C1 segment of cervical spinal cord (tissue), 14 donors: ENCODE data around the gene CHN2.
"Not testable (repeated sequence)": the region's sequence is repeated elsewhere in the genome, so short reads cannot be mapped to it uniquely, and the experiment has no call there.

Experiments
- DNase-seq, 14 donors: peaks; one replicate each; lab custom pipeline; 2025; lab: John Stamatoyannopoulos, UW

The CHN2 gene

DNA sequence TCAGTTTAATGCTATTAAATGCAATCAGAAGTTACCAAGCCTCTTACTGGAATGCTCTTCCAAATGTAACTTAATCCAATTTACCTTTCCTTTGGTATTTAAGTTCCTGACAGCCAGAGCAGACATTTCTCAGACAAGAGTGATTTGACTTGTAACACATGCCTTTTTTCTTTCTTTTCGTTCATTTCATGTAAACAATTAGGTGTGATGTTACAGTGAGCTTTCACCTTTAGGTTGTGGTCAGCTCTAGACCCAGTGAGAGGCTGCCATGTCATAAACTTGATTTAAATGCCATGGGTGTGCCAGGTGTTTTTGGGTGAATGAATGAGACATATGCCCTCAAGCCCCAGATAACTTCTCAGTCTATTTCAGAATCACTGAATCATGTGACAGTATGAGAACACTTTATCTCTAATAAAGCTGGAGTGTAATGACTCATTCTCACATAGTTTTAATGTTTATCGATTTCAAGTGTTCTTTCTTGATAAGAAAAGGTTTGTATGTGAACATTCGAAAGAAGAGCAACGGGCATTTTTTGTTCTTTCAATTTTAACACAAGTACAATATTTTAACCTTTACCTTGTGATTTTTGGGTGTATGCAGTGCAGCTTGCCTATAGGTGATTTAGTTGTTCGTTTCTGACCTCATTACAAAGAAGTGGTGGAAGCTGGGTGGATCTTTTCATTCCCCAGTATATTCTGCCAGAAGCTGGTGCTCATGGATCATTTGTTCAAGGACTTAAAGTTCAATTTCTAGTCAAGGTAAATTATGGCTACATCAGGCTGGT, 61.5 kb downstream of the CHN2 start:
- DNase-seq = no peak

DNA sequence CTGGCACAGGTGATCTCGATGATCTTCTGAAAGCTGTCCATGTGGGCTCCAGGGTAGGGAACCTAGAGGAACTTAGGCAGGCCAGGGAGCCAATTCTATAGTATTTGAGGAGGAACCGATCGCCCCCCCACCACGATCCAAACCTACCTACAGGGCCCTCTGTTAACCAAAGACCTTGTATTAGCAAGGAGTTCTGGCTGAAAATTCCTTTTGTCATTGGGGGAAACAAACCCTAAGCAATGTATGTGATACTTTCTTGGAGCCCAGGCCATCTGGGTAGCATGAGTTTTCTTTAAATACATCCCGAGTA, 62.1 kb downstream of the CHN2 start:
- DNase-seq = no peak

DNA sequence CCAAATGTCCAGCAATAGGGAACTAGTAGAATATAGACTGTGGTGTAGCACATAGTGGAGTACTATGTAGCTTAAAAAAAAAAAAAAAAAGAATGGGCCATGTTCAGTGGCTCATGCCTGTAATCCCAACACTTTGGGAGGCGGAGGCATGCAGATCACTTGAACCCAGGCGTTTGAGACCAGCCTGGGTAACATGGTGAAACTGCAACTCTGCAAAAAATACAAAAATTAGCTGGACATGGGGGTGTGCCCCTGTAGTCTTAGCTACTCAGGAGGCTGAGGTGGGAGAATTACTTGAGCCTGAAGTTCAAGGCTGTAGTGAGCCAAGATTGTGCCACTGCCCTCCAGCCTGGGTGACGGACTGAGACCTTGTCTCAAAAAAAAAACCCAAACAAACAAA, 64.4 kb downstream of the CHN2 start:
- DNase-seq = no peak

DNA sequence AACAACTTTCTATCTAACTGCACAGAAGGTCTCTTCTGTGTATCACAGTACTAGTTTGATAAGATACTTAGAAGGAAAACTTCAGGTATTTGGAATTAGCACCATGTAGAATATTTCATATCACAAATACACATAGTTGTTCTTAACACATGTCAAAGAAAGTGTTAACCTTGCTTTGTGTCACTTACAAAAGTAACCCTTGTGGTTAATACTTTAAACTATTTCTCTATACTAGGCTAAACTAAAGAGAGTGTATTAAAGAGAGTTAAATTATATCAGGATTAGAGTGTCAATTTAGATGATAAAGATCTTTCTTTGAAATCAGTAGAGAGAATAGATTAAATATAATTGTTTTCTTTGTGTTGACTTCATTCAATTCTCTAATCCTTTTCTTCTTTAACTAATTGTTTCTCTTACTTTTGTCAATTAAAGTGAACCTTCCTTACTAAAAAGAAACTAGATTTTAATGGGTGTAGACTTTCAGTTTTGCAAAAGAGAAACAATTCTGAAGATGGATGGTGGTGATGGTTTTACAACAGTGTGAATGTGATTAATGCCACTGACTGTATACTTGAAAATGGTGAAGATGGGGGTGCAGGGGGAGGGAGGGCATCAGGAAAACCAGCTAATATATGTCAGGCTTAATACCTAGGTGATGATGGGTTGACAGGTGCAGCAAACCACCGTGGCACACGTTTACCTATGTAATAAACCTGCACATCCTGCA, 67.8 kb downstream of the CHN2 start:
- no peak for DNase-seq

DNA sequence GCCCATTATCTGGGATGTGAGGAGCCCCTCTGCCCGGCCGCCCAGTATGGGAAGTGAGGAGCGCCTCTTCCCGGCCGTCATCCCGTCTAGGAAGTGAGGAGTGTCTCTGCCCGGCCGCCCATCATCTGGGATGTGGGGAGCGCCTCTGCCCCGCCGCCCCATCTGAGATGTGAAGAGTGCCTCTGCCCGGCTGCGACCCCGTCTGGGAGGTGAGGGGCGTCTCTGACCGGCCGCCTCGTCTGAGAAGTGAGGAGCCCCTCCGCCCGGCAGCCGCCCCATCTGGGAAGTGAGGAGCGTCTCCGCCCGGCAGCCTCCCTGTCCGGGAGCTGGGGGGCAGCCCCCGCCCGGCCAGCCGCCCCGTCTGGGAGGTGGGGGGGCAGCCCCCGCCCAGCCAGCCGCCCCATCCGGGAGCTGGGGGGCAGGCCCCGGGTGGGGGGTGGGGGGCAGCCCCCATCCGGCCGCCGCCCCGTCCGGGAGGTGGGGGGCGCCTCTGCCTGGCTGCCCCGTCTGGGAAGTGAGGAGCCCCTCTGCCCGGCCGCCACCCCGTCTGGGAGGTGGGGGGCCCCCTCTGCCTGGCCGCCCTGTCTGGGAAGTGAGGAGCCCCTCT, 69.1 kb downstream of the CHN2 start:
- not testable (repeated sequence) for DNase-seq

DNA sequence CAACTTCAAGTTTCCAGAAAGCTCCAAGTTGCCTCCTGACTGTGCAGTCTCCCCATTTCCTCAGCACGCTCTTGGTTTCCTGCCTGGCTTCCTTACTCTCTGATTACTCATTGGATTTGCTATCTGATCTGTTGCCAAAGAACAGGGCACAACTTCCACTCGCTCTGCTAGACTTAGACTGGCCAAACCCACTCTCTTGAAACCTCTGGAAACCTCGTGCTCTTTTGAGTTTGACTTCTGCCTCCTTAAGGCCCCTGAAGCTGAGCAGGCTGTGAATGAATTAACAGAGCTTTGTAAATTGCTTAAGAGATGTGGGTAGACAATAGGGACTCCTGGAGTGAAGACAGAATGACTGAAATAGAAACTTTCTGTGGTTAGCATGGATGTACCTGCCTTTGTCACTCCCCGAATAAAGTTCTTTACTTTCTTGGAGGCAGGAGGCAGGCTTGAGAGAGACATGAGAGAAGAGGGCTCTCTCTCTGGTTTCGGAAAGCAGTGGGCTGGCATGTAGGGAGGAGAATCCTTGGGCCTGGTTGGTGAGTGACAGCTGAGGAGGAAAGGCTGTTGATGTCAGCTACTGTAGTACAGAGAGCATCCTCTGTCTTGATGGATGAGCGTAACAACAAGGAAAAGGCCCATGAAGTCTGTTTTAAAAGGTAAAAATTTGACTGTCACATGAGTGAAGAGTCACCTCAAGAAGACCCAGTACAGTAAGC, 70.8 kb downstream of the CHN2 start:
- no peak for DNase-seq

DNA sequence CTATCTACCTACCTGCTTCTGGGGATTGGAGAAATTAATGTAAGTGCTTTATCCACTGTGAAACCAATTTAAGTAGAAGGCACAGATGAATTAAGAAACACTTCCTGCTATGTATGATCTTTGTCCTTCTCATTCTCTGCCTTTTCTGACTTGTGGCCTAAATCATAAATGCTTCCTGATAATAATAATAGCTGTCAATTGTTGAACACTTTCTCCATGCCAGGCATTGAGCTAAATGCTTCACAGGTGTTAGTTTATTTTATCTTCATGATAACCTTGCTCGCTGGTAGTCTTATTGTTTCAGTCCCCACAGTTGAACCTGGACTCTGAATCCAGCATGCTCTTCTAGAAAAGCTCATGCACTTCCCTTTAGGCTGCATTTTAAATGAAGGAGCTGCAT, 75.4 kb downstream of the CHN2 start:
- DNase-seq = no peak

DNA sequence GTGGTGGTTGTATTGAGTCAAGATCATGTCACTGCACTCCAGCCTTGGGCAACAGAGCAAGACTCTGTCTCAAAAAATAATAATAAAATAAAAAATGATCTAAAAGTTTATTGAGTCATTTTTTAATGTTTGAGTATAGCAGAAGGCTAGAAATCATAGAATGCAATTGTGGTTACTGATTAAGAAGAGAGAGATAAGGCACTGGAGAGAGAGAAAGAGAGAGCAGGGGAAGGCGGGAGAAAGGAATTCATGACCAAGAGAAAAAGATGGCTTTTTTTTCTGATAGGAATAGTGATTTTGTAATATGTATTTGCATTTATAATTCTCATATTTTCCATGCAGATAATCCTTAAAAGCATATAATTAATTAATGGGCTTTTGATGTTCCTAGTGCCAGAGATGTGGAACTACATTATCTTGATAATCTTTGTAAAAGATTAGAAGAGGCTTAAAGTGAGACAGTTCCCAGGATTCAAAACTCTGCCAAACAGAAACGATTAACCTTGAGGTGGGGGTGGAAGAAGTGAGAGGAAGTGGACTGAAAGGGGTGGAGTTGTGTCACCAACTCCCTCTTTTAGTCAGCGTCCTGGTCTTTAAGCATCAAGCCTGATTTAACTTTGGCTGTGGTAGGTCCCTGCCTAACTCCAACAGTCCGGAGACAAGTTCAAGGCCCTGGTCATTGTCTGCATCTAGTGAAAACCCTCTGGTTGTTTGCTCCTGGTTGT, 76.2 kb downstream of the CHN2 start:
- no peak for DNase-seq

DNA sequence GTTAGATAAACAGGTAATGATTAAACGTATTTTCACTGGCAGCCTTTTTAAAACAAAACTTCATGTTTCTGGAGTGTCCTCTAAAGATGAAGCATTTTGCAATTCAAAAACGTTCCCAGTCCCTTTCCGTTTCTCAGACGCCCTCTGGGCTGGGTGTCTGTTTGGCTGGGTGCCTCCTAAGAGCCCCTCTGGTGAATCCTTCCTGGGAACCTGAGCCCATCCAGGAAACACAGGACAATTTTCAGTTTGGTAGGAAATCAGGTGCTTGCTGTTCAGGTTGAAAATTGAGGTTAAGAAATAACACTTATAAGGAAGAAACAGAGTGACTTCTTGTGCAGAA, 76.7 kb downstream of the CHN2 start:
- DNase-seq = no peak

DNA sequence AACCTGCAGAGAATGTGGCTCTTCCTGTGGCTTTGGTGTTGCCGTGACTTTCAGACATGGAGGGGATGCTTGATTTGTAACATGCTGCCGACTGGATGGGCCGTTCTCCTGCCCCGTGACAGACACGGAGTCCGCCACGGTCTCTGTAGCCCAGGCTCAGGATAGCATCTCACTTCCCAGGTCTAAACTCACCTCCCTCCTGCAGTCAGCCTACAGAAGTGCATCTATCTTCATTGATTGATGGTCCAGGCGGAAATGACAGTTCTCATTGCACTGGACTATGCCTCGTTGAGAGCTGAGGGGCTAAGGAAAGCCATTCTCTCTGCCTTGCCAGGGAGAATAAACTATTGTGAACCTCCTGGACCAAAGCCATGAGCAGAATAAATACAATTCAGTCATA, 77.5 kb downstream of the CHN2 start:
- peak in 1 of 14 donors; percentile 44 for DNase-seq

DNA sequence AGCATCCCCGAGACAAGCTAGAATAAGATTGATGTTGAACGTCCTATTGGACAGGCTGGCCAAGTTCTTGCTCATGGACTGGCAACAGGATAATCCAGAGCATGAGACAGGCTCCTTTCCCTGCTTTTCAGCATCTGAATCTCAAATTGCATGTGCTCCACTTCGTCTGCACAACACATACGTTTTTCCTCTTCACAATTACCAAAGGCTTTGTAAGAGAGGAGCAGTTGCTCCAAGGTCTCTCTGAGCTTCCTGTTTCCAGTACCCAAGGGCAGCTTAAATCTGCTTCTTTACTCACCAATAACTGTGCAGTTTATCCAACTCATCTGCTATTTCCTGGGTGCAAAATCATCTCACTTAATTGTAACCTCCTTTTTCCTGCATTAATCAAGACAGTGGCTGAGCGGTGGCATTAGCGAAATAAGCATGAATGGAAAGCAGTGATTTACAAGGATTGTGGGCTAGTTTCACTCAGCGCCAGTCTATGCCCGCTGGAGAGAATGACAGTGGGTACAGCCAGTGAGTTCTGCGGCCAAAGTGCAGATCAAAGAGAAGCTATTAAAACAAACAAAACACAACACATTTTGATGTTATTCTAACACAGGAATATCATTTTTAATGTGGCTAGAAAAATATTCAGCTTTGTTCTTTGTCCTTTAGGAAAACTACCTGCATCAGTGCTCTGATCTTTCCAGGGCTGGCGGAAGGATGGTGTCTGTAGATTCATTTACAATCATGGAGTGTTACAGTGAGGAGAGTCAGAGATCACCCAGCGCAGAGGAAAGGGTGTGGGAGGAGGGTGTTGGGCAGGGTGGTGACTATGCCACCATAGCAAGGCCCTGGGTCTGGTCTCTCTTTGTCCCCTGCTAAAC, 79.8 kb downstream of the CHN2 start:
- peak in 8 of 14 donors; percentile 34 to 76 (median 58) for DNase-seq

DNA sequence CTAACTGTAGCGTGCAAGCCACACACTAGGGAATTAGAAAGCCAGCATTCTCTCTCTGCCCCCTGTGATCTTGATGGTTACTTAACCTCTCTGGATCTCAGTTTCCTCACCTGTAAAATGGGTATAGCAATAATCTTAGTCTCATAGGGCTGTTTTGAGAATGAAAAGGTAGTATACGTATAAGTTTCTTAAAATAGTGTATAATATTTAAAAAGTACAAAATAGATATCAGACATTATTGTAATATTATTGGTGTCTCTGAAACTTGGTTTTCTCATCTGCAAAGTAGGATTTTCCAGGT, 80.4 kb downstream of the CHN2 start:
- DNase-seq = no peak

DNA sequence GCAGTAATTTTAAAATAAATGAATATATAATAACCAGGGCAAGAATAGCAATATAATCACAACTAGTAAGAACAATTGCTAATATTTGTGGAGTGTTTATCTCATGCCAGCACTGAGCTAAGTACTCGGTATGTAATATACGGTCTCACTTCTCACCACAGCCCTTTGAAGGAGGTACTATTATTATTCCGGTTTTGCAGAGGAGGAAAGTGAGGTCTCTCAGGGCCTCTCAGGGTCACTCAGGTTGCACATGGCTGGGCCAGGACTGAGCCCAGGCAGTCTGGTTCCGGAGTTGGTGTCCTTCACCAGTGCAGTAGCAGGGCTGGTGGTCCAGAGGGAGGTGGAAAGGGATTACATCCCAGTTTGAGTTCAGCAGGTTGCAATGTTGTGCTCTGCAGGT, 80.9 kb downstream of the CHN2 start:
- DNase-seq = no peak

DNA sequence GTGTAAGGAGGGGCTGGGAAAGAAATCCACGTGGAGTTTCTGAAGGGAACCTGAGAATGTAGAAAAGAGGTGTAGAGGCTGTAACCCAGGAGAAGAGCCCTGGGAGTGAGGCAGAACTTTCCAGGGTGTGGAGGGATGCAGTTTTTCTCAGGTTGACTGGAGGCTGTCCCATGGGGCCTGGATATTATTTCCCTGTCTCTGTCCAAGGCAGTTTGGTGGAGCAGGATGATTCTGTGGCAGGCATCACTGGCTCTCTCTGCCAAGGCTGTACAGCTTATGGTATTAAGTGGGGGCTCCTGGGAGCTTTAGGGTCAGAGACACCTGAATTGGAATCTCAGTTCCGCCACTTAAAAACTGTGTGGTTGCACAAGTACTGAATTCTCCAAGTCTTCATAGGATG, 81.6 kb downstream of the CHN2 start:
- DNase-seq = peak in 1 of 14 donors; percentile 38

DNA sequence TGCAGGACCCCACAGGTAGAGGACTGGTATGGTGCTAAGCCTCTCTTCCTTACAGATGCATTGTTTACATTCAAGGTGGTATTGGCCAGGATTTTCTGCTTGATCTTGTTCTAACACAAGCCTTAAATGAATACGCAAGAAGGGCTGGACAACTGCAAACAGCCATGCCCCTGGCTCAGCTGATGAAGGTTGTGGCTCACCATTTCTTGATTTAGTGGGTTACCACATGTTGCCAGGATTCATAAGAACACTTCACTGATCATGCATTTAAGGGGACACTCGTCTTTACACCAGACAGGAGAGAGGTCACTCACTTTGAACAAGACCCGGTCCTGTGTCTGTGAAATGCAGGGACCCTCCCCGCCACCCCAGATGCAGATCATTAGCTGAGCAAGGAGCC, 82.2 kb downstream of the CHN2 start:
- no peak for DNase-seq

DNA sequence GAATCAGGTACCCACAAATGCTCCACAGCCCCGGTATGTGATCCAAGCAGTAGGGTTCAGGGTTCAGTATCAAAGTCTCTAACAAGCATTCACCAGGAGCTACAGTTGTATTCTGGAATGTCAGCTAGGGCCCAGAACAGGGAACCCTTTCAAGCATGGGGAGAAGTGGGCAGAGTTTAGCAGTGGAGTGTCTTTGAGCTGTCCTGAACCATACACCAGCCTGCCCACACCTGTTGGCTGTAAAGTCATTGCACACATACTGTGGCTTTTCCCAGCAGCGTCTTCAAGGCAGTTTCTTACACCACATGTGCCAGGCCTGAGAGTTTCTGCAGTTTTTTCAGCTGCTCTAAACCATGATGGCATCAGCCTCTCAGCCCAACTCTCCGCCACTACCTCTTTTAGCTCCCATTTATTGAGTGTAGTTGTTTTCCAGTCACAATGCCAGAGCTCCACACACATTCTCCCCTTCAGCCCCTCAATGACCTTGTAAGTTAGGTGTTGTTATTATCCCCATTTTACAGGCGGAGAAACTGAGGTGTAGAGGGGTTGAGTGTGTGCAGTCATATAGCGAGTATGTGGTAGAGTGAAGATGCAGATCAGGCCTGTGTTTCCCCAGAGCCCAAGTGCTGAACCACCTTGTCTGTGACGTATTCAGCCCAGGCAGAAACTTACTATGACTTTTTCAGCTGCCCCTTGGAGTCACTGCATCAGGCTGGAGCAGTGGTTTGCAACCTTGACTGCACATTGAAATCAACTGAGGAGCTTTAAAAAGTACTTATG, 83.1 kb downstream of the CHN2 start:
- no peak for DNase-seq

DNA sequence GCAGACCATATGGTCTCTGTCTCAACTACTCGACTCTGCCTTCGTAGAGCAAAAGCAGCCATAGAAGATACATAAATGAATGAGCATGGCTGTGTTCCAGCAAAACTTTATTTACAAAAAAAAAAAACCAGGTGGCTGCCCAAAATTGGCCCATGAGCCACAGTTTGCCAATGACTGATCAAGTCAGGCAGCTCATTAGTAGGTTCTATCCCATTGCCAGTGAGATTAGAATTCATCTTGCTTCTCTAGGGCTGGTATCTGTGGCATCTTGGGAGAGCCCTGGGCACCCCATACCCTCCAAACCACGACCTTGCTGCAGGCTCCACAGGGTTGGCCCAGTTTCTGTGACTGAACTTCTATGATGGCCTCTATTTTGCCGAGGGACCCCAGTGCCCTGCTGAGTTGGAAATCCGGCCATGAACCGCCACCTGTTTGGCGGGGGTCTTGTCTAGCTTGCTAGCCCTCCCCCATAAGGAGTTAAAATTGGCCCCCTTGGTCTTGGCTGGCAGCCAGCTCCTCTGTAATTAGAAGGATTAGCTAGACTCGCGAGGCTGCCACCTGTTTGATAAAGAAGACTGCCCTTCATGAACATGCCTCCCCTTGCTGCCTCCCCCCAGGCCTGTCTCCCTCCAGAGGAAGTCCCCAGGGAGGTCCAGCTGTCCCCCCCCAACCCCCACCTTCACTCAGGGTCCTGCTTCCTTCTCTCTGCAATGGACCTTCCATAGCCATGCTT, 83.9 kb downstream of the CHN2 start:
- DNase-seq = no peak

DNA sequence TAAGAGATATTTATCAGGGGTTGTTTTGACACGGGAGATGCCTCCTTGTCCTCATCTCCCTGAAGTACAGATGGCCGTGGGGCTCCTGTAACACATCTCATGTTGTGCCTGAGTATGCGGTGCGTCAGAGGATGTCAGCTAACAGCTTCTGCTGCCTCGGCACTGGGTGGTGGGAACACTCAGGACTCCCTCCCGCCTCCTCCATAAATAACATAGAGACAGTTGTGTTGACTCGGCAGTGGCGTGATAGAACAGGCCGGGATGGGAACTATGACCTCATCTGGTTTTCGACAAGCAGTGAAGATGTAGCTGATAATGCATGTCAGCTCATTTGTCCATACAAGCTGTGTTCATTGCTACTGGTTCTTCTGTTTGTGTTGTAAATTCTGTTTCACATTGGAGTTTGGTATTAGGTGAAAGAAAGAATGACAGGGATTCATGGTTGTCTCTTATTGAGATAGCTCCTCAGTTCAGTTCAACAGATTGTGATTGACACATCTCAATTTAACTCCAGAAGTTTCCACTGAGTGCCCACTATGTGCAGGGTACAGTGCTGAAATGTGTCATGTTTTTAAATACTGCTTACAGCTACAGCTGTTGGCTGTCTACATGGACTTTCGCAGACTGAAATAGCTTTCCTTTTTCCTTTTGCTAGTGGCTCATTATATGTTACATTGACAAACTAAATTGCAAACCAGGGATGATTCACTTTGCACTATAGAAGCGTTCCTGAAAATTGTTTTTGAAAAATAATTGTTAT, 87.4 kb downstream of the CHN2 start:
- DNase-seq = peak in 10 of 14 donors; percentile 24 to 73 (median 42)
